Stimulated activated CD4-positive, alpha-beta T cell treated with anti-CD3 and anti-CD28 coated beads, Interleukin-2, amount 100 ng/mL, for 4 hours (primary cell): ENCODE data around the gene FOXS1.

Experiments
- DNase-seq: peaks from one replicate; pipeline ENCODE4 v3.0.0-alpha.2; 2020; ENCODE audit warnings: low read depth

The FOXS1 gene

GRCh38 chr20:31845300-31845863 lies at the start of gene FOXS1:
FOXS1 (minus strand) TSS chr20:31845604; CDS start chr20:31845542, 62 bp downstream.
- DNase-seq: no peak

- no peak for DNase-seq
Measured at GRCh38 chr20:31890646-31891045, 45.2 kb upstream of the FOXS1 start.

GRCh38 chr20:31883829-31884228 lies 38.4 kb upstream of the FOXS1 start:
- DNase-seq: no peak

GRCh38 chr20:31881945-31882344 lies 36.5 kb upstream of the FOXS1 start:
- no peak for DNase-seq

- peak; percentile 64 for DNase-seq
Measured at GRCh38 chr20:31879143-31879987, 34.0 kb upstream of the FOXS1 start.

GRCh38 chr20:31877684-31878083 lies 32.3 kb upstream of the FOXS1 start:
- DNase-seq: no peak

GRCh38 chr20:31875671-31876070 lies 30.3 kb upstream of the FOXS1 start:
- no peak for DNase-seq

GRCh38 chr20:31872406-31872805 lies 27.0 kb upstream of the FOXS1 start:
- no peak for DNase-seq

- DNase-seq: no peak
Measured at GRCh38 chr20:31871618-31871954, 26.2 kb upstream of the FOXS1 start.

- no peak for DNase-seq
Measured at GRCh38 chr20:31870726-31871617, 25.6 kb upstream of the FOXS1 start.

GRCh38 chr20:31869942-31870725 lies 24.7 kb upstream of the FOXS1 start, which contains the start of the genes DUSP15 and TTLL9:
DUSP15 (minus strand) TSS chr20:31870527; CDS start chr20:31870337, 190 bp downstream.
TTLL9 (plus strand) TSS chr20:31870634; CDS start chr20:31871127, 493 bp downstream.
- no peak for DNase-seq

- DNase-seq: no peak
Measured at GRCh38 chr20:31869673-31869941, 24.2 kb upstream of the FOXS1 start.

GRCh38 chr20:31868853-31869672 lies 23.7 kb upstream of the FOXS1 start:
- DNase-seq: no peak

- no peak for DNase-seq
Measured at GRCh38 chr20:31866221-31866620, 20.8 kb upstream of the FOXS1 start.

GRCh38 chr20:31864521-31865400 lies 19.4 kb upstream of the FOXS1 start:
- no peak for DNase-seq

- no peak for DNase-seq
Measured at GRCh38 chr20:31863296-31864085, 18.1 kb upstream of the FOXS1 start.

- no peak for DNase-seq
Measured at GRCh38 chr20:31862506-31862905, 17.1 kb upstream of the FOXS1 start.

- DNase-seq: no peak
Measured at GRCh38 chr20:31862157-31862470, 16.7 kb upstream of the FOXS1 start.

GRCh38 chr20:31861385-31862156 lies 16.2 kb upstream of the FOXS1 start:
- peak; percentile 55 for DNase-seq
